Measurements from ENCODE around the gene TPRG1.

TPRG1 gene

DNA sequence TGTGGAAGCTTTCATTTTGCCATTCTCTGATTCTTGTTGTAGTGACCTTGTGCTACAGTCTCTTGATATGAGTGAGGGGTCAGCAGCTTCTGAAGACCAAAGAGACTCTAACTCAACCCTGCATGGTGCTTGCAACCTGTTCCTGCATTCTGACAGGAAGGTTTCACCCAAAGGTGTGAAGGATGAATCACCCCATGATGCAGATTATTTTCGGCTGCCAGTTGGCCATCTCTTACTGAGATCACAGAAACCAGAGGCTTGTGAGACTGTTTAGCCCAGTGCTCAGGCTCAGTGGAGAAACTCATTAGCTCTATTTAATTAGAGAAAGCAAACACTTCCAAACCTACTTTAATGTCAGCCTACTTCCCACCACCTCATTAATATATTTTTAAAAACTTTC lies 29.2 kb upstream of the TPRG1 start:
- Histone ChIP-seq H3K9me3 (ENCODE audit: control insufficient read depth, low read length) (no peaks in the 10 kb centered on the region), H3K27ac (ENCODE audit: low read depth, low read length, severe bottlenecking) (no peak overlapping the region), H3K4me1 (ENCODE audit: control insufficient read depth, insufficient read depth, low read length, poor library complexity, severe bottlenecking) (peaks cover 19% of the 10 kb centered on the region), H3K36me3 (ENCODE audit: control insufficient read depth, insufficient read depth, low read length) (no peaks in the 10 kb centered on the region), H3K4me3 (ENCODE audit: extremely low read depth, insufficient read depth, low read length, poor library complexity, severe bottlenecking) (no peak overlapping the region)
- 75 to 78% methylated on average over 1 of the region's 1 CpG for WGBS, 2 experiments (ENCODE audit: insufficient coverage in 2 of 2)

DNA sequence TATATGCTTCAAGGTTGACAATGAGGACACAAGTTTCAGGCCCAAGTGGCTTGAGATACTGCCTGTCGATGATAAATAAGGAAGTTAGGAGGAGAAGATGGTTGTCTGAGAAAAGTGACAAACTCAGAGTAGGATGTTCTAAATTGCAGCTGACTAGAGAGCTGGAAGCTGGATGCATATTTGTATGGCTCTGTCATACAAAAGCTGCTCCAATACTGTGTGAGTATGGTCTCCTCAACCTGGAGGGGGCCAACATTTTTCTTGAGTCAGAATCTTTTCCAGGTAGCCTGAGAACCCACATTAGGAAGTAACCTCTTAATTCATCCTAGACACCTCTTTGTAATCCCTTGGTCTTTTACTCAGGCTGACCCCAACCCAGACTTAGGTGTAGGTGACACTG lies 28.4 kb upstream of the TPRG1 start:
- H3K27ac ChIP-seq (ENCODE audit: low read depth, low read length, severe bottlenecking): no peak overlapping the region
- H3K4me3 ChIP-seq (ENCODE audit: extremely low read depth, insufficient read depth, low read length, poor library complexity, severe bottlenecking): no peak overlapping the region
- H3K36me3 ChIP-seq (ENCODE audit: control insufficient read depth, insufficient read depth, low read length): no peaks in the 10 kb centered on the region
- WGBS, 2 experiments (ENCODE audit: insufficient coverage in 2 of 2): 83 to 100% methylated on average over 1 of the region's 1 CpG
- no peaks in the 10 kb centered on the region for H3K9me3 ChIP-seq (ENCODE audit: control insufficient read depth, low read length)
- H3K4me1 ChIP-seq (ENCODE audit: control insufficient read depth, insufficient read depth, low read length, poor library complexity, severe bottlenecking): peaks cover 25% of the 10 kb centered on the region

DNA sequence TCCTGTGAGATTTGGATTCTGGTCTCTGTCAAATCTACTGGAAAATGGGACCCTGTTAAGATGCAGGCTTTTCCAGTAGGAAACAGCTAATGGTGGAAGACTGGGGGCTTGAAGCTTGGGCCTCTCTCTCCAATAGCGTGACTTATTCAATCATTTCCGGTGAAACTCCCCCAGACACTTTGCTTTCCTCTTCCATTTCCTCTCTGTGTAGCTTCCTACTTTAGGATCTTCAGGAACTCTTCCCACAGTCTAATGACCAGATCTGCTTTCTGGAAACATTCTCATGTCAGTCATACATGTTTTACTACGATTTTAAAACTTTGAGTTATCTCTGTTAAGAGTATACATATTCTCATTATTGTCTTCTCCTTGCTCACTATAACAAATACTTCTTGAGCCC lies 28.0 kb upstream of the TPRG1 start:
- Histone ChIP-seq H3K27ac (ENCODE audit: low read depth, low read length, severe bottlenecking) (no peak overlapping the region), H3K4me3 (ENCODE audit: extremely low read depth, insufficient read depth, low read length, poor library complexity, severe bottlenecking) (no peak overlapping the region)
- 81 to 92% methylated on average over 3 of the region's 3 CpGs for WGBS, 2 experiments (ENCODE audit: insufficient coverage in 2 of 2)

DNA sequence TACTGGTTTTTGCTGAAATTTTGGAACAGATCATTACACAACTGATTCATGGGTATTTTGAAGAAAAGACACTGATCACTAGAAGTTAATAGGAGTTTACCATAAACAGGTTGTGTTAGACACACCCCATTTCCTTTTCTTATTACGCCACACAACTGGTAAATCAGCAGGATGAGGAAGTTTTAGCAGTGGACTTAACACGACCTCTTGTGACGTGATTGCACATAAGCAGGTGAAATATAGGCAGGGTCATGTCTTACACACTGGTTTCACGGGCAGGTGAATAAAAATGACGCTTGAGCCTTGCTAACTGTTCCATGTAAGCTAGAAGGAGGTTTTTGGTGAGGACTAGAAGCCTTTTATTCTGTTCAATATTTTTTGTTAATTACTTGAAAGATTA lies 27.1 kb upstream of the TPRG1 start:
- H3K9me3 ChIP-seq (ENCODE audit: control insufficient read depth, low read length): no peaks in the 10 kb centered on the region
- H3K36me3 ChIP-seq (ENCODE audit: control insufficient read depth, insufficient read depth, low read length): no peaks in the 10 kb centered on the region
- WGBS, 2 experiments (ENCODE audit: insufficient coverage in 2 of 2): 80 to 87% methylated on average over 4 of the region's 5 CpGs
- no peak overlapping the region for H3K27ac ChIP-seq (ENCODE audit: low read depth, low read length, severe bottlenecking)
- no peak overlapping the region for H3K4me3 ChIP-seq (ENCODE audit: extremely low read depth, insufficient read depth, low read length, poor library complexity, severe bottlenecking)
- H3K4me1 ChIP-seq (ENCODE audit: control insufficient read depth, insufficient read depth, low read length, poor library complexity, severe bottlenecking): peaks cover 26% of the 10 kb centered on the region

More for the DNA sequence above, 28.0 kb upstream of the TPRG1 start:
- H3K4me1 ChIP-seq (ENCODE audit: control insufficient read depth, insufficient read depth, low read length, poor library complexity, severe bottlenecking): peaks cover 26% of the 10 kb centered on the region
- no peaks in the 10 kb centered on the region for H3K9me3 ChIP-seq (ENCODE audit: control insufficient read depth, low read length)
- H3K36me3 ChIP-seq (ENCODE audit: control insufficient read depth, insufficient read depth, low read length): no peaks in the 10 kb centered on the region

DNA sequence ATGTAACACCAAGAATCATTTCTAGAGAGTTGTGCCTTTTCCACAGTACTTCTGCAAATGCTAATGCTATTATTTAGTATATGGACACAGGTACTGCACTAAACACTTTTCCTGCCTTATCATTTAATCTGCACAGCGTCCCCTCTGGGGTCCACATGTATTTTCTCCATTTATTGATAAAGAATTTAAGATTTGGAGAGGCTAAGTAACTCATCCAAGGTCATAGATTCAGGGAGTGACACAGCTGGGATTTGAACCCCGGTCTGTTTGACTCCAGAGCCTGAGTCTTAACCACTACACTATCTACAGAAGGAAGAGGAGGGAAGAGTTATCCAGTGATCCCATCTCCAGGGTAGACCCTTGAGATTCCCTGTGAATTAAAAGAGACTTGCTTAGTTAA lies 24.9 kb upstream of the TPRG1 start:
- no peak overlapping the region for H3K27ac ChIP-seq (ENCODE audit: low read depth, low read length, severe bottlenecking)
- no CpG with 5 or more reads among the region's 2 CpGs for WGBS, 2 experiments (ENCODE audit: insufficient coverage in 2 of 2)
- H3K36me3 ChIP-seq (ENCODE audit: control insufficient read depth, insufficient read depth, low read length): no peaks in the 10 kb centered on the region
- peaks cover 26% of the 10 kb centered on the region for H3K4me1 ChIP-seq (ENCODE audit: control insufficient read depth, insufficient read depth, low read length, poor library complexity, severe bottlenecking)
- no peak overlapping the region for H3K4me3 ChIP-seq (ENCODE audit: extremely low read depth, insufficient read depth, low read length, poor library complexity, severe bottlenecking)
- no peaks in the 10 kb centered on the region for H3K9me3 ChIP-seq (ENCODE audit: control insufficient read depth, low read length)

GRCh38 chr3:189148081-189148507 lies 23.7 kb upstream of the TPRG1 start:
- H3K9me3 ChIP-seq (ENCODE audit: control insufficient read depth, low read length): no peaks in the 10 kb centered on the region
- peaks cover 20% of the 10 kb centered on the region for H3K4me1 ChIP-seq (ENCODE audit: control insufficient read depth, insufficient read depth, low read length, poor library complexity, severe bottlenecking)
- H3K4me3 ChIP-seq (ENCODE audit: extremely low read depth, insufficient read depth, low read length, poor library complexity, severe bottlenecking): no peak overlapping the region
- H3K27ac ChIP-seq (ENCODE audit: low read depth, low read length, severe bottlenecking): no peak overlapping the region
- WGBS, 2 experiments (ENCODE audit: insufficient coverage in 2 of 2): 40 to 100% methylated on average over 2 to 6 of the region's 6 CpGs
- no peaks in the 10 kb centered on the region for H3K36me3 ChIP-seq (ENCODE audit: control insufficient read depth, insufficient read depth, low read length)

DNA sequence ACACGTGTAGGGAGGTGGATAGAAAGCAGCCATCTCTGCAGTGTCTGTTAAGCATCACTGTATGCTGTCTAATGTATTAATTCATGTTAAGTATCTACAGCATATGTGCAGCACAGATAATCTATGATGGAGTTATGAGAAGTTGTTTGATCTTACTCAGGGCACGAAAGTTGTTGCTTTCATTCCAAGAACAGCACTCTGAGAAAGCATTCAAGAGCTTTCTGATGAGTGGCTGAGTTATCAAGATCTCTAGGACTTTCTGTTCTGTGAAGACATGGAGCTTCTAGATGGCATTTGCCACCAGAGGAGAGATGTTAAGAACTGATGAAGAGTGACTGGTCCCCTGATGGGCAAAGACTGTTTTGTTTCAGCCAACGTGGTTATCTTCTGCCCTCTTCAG lies 22.6 kb upstream of the TPRG1 start:
- H3K4me1 ChIP-seq (ENCODE audit: control insufficient read depth, insufficient read depth, low read length, poor library complexity, severe bottlenecking): peaks cover 12% of the 10 kb centered on the region
- H3K9me3 ChIP-seq (ENCODE audit: control insufficient read depth, low read length): no peaks in the 10 kb centered on the region
- WGBS, 2 experiments (ENCODE audit: insufficient coverage in 2 of 2): 60 to 88% methylated on average over 1 to 2 of the region's 3 CpGs
- no peaks in the 10 kb centered on the region for H3K36me3 ChIP-seq (ENCODE audit: control insufficient read depth, insufficient read depth, low read length)
- H3K27ac ChIP-seq (ENCODE audit: low read depth, low read length, severe bottlenecking): no peak overlapping the region
- no peak overlapping the region for H3K4me3 ChIP-seq (ENCODE audit: extremely low read depth, insufficient read depth, low read length, poor library complexity, severe bottlenecking)

DNA sequence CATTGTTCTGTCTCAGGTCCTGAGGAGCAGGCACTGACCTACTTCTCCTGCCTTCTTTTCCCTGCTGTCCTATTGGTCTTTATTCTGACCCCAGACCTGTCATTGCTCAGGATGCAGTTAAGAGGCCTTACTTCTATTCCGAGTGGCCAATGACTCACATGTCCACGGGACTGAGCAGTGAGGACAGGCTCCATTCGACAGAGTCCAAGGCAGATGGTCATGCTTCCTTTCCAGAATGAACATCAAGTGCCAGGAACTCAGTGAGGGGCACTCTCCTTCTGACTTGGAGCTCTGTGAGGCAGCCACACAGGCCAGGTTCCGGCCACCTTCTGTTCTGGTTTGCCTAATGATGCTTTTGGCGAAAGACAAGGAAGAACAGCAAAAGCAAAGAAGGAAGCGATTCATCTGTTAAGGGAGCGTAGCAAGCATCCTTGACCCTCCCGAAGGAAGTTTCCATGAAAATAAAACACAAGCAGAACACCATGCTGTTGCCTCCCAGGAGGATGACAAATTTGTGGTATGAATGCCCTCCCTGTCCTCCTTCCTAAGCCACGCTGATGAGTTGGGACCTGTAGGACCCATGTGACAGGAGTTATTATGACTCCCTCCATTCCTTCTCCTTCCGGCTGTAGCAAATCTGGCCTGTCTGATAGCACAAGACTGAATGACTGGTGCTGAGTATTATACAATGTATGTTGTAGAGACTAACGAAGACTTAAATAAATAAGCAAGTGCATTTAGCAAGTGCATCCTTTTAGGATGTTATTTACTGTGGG lies 14.4 kb upstream of the TPRG1 start:
- Histone ChIP-seq H3K4me3 (ENCODE audit: extremely low read depth, insufficient read depth, low read length, poor library complexity, severe bottlenecking) (no peak overlapping the region), H3K27ac (ENCODE audit: low read depth, low read length, severe bottlenecking) (no peak overlapping the region), H3K9me3 (ENCODE audit: control insufficient read depth, low read length) (no peaks in the 10 kb centered on the region), H3K4me1 (ENCODE audit: control insufficient read depth, insufficient read depth, low read length, poor library complexity, severe bottlenecking) (no peaks in the 10 kb centered on the region), H3K36me3 (ENCODE audit: control insufficient read depth, insufficient read depth, low read length) (no peaks in the 10 kb centered on the region)
- 89 to 95% methylated on average over 5 to 7 of the region's 11 CpGs for WGBS, 2 experiments (ENCODE audit: insufficient coverage in 2 of 2)

GRCh38 chr3:189158034-189158433 lies 13.7 kb upstream of the TPRG1 start:
- no peaks in the 10 kb centered on the region for H3K9me3 ChIP-seq (ENCODE audit: control insufficient read depth, low read length)
- no peaks in the 10 kb centered on the region for H3K4me1 ChIP-seq (ENCODE audit: control insufficient read depth, insufficient read depth, low read length, poor library complexity, severe bottlenecking)
- H3K36me3 ChIP-seq (ENCODE audit: control insufficient read depth, insufficient read depth, low read length): no peaks in the 10 kb centered on the region
- 91 to 92% methylated on average over 4 to 5 of the region's 7 CpGs for WGBS, 2 experiments (ENCODE audit: insufficient coverage in 2 of 2)
- H3K4me3 ChIP-seq (ENCODE audit: extremely low read depth, insufficient read depth, low read length, poor library complexity, severe bottlenecking): no peak overlapping the region
- H3K27ac ChIP-seq (ENCODE audit: low read depth, low read length, severe bottlenecking): no peak overlapping the region

DNA sequence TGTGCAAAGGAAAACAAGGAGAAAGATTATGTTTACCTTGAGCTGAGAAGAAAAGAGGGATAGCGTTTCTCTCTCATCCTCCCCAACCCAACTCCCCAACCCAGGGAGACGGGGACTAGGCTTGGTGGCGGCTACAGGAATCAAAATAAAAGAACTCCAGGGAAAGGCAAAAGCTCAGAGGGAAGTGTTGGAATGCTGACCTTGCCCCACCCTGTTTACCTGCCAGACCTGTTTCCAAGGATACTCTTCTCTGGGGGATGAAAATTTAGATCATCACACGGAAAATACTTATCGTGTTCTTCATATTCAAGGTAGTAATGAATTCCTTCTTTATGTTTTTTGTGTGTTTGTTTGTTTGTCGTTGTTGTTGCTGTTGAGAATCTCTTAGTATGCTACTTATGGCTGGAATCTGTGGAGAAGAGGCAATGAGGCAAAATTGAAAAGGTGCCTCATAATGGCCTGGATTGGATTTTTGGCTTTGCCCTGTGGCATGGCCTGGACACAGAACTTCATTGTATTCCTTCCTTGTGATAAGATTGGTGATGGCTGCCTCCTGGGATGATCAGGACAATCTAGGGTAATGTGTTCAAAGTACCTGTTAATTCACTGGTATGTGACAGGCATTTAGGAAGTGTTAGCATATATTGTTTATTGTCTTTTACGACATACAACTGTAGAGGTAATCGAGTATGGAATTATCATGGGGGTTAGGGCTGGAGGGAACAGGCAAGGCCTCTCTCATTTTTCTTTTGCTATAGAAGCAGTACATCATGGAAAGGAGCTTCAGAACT lies 11.1 kb upstream of the TPRG1 start:
- no peaks in the 10 kb centered on the region for H3K9me3 ChIP-seq (ENCODE audit: control insufficient read depth, low read length)
- no peaks in the 10 kb centered on the region for H3K36me3 ChIP-seq (ENCODE audit: control insufficient read depth, insufficient read depth, low read length)
- no peak overlapping the region for H3K27ac ChIP-seq (ENCODE audit: low read depth, low read length, severe bottlenecking)
- H3K4me1 ChIP-seq (ENCODE audit: control insufficient read depth, insufficient read depth, low read length, poor library complexity, severe bottlenecking): no peaks in the 10 kb centered on the region
- WGBS, 2 experiments (ENCODE audit: insufficient coverage in 2 of 2): 86 to 95% methylated on average over 1 to 4 of the region's 8 CpGs
- no peak overlapping the region for H3K4me3 ChIP-seq (ENCODE audit: extremely low read depth, insufficient read depth, low read length, poor library complexity, severe bottlenecking)

DNA sequence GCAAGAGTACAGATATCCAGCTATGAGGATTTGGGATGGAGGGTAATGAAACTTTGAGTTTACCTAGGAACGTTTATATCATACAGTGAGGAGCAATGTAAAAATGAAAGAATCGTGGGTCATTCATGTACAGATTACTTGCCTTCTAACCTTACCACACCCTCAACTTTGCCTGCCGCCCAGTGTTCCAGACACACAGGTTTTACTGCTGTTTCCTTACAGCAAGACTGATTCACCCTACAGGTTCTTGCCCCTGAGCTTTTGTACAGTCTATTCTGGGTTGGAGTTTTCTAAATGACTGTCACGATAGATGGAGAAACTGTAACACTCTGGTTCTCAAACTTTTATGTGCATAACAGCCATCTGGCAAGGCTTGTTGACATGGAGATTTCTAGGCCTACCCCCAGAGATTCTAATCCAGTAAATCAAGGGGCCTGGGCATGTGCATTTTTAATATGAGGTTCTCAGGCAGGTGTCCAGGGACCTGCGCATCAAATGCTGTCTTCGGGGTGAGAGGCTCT lies 6.6 kb upstream of the TPRG1 start:
- Histone ChIP-seq H3K4me3 (ENCODE audit: extremely low read depth, insufficient read depth, low read length, poor library complexity, severe bottlenecking) (no peak overlapping the region), H3K27ac (ENCODE audit: low read depth, low read length, severe bottlenecking) (no peak overlapping the region), H3K4me1 (ENCODE audit: control insufficient read depth, insufficient read depth, low read length, poor library complexity, severe bottlenecking) (no peaks in the 10 kb centered on the region), H3K9me3 (ENCODE audit: control insufficient read depth, low read length) (no peaks in the 10 kb centered on the region), H3K36me3 (ENCODE audit: control insufficient read depth, insufficient read depth, low read length) (no peaks in the 10 kb centered on the region)
- WGBS, 2 experiments (ENCODE audit: insufficient coverage in 2 of 2): 80 to 87% methylated on average over 4 of the region's 6 CpGs
